ENCODE data around the gene SLC22A12. TPM values are rescaled to one million over a fixed set of nuclear protein-coding genes. Genes with fewer than 3 reads are reported as not detected.

Gene SLC22A12
- total RNA-seq, 1 donor from 2014 or later: not detected

DNA sequence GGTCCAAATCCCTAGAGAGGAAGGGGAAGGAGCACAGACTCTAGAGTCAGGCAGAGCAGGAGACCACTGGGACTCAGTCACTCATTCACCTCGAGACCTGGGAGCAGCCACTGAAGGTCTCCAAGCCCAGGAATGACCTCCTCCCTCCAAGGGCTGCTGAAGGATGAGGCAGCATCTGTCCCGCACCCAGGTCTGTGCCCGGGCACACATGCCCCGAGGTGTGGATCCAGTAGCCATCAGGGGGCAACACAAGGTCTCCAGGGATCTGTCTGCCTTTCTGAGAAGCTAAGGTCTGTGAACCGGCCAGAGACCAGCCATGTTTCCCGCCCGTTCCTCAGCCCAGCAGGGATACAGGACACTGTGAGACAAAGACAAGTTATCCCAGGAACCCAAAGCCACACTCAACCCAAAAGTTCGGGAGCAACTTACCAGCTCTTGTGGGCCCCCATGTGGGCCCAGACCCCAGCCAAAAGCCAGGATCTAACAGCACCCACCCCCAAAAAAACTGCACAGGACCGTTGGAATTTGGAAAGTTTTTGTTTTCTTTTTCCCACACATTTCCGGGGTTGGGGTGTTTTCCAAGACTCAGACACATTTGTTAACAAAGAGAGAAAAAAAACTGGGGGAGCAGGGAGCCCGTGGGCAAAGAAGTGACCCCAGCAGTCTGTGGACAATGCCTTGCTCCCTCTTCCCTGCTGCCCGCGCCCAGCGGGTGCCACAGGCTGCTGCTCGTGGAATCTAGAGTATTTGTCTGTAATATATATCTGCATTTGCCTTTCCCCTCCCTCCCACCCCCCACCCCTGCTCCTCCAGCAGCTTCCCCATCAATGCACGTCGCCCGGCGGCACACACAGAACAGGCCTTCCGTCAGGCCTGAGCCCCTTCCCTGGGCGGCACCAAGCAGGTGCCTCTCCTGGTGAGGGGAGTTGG is 14.9 kb downstream of the SLC22A12 start:
- H3K36me3 ChIP-seq: no peaks in the 10 kb centered on the region
- no peak overlapping the region for H3K4me3 ChIP-seq
- intact Hi-C loops (cut with DNase I): no loop called here
- ATAC-seq (no peak), DNase-seq (no peak)
- H3K4me1 ChIP-seq: no peaks in the 10 kb centered on the region
- H3K27ac ChIP-seq: no peak overlapping the region
- H3K9me3 ChIP-seq: no peaks in the 10 kb centered on the region
- H3K27me3 ChIP-seq (ENCODE audit: low read depth): peaks cover 15% of the 10 kb centered on the region
- no peak for TF ChIP-seq CTCF (IDR thresholded peaks at IDR 0.05)

DNA sequence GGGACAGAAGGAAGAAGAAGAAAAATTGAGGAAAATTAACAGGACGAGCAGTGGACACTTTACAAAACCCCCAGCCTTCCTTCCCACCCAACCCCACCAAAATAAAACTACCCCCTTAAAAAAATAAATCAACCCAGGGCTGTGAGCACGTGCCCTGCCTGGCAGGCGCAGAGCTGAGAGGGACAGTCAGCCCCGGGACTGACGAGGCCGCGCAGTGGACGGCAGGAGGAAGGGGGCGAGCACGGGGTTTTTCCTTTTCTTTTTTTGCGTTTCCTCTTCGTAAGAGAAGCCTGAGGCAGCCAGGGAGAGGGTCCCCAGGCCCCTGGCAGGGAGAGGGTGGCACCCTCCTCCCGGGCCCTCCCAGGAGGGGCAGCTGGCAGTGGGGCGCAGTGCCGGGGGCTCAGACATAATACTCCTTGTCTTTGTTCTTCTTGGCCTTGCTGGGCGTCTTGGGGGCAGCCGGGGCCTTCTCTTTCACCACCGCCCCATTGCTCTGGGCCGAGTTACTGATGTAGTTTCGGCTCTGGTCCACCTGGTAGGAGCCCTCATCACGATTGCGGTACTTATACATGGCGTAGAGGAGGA is 15.9 kb downstream of the SLC22A12 start:
- ATAC-seq (no peak), DNase-seq (no peak)
- no peak for TF ChIP-seq CTCF (IDR thresholded peaks at IDR 0.05)
- H3K9me3 ChIP-seq: no peaks in the 10 kb centered on the region
- intact Hi-C loops (cut with DNase I): no loop called here
- H3K36me3 ChIP-seq: no peaks in the 10 kb centered on the region
- peaks cover 15% of the 10 kb centered on the region for H3K27me3 ChIP-seq (ENCODE audit: low read depth)
- H3K27ac ChIP-seq: no peak overlapping the region
- no peaks in the 10 kb centered on the region for H3K4me1 ChIP-seq
- H3K4me3 ChIP-seq: no peak overlapping the region

DNA sequence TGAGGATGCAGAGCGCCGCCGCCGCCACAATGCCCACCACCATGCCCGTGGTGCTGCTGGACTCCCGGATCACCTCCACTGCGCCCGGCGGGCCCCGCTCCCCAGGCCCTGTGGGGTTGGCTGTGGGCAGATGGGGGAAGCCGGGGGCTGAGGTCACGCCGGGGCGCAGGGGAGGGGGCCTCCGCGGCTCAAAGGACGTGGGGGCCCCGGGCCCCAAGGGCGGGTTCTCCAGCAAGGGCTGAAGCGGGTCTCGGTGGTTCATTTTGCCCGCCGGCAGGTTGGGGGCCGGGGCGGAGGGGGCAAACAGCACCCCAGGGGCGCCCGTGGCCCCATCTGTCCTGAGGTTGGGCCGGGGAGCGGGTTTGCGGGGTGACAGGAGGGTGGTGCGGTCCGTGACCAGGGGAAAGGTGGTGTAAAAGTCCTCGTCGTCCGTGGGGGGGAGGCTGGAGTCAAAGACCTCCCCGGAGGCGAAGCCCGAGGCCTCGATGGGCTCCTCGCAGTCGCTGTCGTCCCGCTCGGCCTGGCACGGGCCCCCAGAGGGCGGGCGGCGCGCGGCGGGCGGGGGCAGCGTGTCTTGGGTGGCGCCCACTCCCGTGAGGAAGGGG is 16.5 kb downstream of the SLC22A12 start:
- Histone ChIP-seq H3K27me3 (ENCODE audit: low read depth) (peaks cover 15% of the 10 kb centered on the region), H3K9me3 (no peaks in the 10 kb centered on the region), H3K4me3 (peak overlapping the region; percentile 19), H3K36me3 (no peaks in the 10 kb centered on the region), H3K27ac (no peak overlapping the region), H3K4me1 (no peaks in the 10 kb centered on the region)
- no peak for TF ChIP-seq CTCF (IDR thresholded peaks at IDR 0.05)
- no peak for DNase-seq
- ATAC-seq: no peak
- intact Hi-C loops (cut with DNase I): no loop called here

- H3K4me1 ChIP-seq: no peaks in the 10 kb centered on the region
- intact Hi-C loops (cut with DNase I): no loop called here
- no peaks in the 10 kb centered on the region for H3K9me3 ChIP-seq
- H3K36me3 ChIP-seq: no peaks in the 10 kb centered on the region
- no peak for TF ChIP-seq CTCF (IDR thresholded peaks at IDR 0.05)
- H3K4me3 ChIP-seq: peak overlapping the region; percentile 19
- ATAC-seq: peak in 1 of 2 donors; percentile 44
- no peak for DNase-seq
- no peak overlapping the region for H3K27ac ChIP-seq
- H3K27me3 ChIP-seq (ENCODE audit: low read depth): peaks cover 15% of the 10 kb centered on the region
Measured at GRCh38 chr11:64608046-64608445, 17.0 kb downstream of the SLC22A12 start.

DNA sequence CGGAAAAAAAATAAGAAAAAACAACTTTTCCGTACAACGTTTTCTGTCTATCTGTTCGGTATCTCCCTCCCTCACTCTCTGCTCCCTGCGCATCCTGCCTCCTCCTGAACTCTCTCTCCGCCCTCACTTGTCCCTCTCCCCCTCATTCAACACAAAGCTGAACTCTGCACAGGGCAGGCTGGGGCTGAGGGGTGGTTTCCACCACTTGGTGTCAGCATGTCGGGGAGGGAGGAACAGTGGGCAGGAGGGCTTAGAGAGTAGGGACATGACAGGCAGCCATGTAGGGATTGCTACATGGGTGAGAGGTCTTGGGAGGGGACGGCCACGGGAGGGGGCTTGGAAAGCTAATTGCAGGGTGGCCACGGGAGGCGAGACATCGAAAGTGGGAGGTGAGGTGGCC is 17.6 kb downstream of the SLC22A12 start:
- Histone ChIP-seq H3K4me3 (no peak overlapping the region), H3K4me1 (no peaks in the 10 kb centered on the region), H3K9me3 (no peaks in the 10 kb centered on the region), H3K36me3 (no peaks in the 10 kb centered on the region), H3K27me3 (ENCODE audit: low read depth) (peaks cover 12% of the 10 kb centered on the region), H3K27ac (no peak overlapping the region)
- no peak for DNase-seq
- ATAC-seq: no peak
- intact Hi-C loops (cut with DNase I): no loop called here
- TF ChIP-seq CTCF (IDR thresholded peaks at IDR 0.05): no peak
